Fibroblast of mammary gland (primary cell): ENCODE results near the gene RPS27.

Source experiments
- DNase-seq: peaks from one replicate; pipeline ENCODE4 v3.0.0-alpha.2; 2010; ENCODE audit warnings: low read depth
- H3K4me3 ChIP-seq: 2 replicates; pipeline ENCODE4 v1.5.1; 2011; ENCODE audit warnings: low read depth, mild to moderate bottlenecking, low read length, moderate library complexity; ENCODE audit not compliant: control insufficient read depth
- TF ChIP-seq, protein P1 (sequence below): conservative IDR thresholded peaks from 2 replicates; pipeline ENCODE4 v1.5.1; 2011; ENCODE audit warnings: low read depth, low read length, inconsistent platforms; ENCODE audit not compliant: control insufficient read depth, insufficient read depth

RPS27 gene

DNA sequence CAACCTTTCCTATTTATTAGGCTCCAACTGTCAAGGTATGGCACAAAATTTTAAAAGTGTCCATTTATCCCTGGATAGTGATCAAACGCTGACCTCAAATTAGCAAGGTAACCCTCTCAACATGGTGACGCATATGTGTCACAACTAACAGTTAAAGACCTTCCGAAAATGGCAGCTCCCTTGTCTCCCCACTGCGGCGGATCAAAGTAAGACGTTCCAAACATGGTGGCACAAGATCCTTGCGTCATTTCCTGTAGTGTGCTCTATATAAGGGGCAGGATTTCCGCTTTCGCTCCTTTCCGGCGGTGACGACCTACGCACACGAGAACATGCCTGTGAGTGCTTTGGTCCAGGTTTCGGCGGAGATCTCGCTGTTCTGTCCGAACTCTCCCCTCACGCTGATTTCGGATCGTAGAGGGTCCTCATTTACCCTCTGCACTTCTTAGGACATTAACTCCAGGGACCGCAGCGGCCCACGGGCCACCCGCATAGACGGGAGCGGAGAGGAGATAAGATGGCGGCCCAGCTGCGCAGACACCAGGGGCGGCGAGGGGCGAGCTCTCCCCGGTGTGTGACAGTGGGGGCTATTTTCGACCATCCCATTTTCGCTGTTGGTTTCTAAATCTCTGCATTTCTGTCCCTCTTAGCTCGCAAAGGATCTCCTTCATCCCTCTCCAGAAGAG is at the start of gene RPS27:
Gene RPS27 (plus strand): TSS at position 295 of the 683 bp plus-strand sequence. CDS start 35 bp downstream, at position 330.
- TF ChIP-seq, protein P1, sequence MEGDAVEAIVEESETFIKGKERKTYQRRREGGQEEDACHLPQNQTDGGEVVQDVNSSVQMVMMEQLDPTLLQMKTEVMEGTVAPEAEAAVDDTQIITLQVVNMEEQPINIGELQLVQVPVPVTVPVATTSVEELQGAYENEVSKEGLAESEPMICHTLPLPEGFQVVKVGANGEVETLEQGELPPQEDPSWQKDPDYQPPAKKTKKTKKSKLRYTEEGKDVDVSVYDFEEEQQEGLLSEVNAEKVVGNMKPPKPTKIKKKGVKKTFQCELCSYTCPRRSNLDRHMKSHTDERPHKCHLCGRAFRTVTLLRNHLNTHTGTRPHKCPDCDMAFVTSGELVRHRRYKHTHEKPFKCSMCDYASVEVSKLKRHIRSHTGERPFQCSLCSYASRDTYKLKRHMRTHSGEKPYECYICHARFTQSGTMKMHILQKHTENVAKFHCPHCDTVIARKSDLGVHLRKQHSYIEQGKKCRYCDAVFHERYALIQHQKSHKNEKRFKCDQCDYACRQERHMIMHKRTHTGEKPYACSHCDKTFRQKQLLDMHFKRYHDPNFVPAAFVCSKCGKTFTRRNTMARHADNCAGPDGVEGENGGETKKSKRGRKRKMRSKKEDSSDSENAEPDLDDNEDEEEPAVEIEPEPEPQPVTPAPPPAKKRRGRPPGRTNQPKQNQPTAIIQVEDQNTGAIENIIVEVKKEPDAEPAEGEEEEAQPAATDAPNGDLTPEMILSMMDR: no peak
- peak; percentile 99 for DNase-seq

DNA sequence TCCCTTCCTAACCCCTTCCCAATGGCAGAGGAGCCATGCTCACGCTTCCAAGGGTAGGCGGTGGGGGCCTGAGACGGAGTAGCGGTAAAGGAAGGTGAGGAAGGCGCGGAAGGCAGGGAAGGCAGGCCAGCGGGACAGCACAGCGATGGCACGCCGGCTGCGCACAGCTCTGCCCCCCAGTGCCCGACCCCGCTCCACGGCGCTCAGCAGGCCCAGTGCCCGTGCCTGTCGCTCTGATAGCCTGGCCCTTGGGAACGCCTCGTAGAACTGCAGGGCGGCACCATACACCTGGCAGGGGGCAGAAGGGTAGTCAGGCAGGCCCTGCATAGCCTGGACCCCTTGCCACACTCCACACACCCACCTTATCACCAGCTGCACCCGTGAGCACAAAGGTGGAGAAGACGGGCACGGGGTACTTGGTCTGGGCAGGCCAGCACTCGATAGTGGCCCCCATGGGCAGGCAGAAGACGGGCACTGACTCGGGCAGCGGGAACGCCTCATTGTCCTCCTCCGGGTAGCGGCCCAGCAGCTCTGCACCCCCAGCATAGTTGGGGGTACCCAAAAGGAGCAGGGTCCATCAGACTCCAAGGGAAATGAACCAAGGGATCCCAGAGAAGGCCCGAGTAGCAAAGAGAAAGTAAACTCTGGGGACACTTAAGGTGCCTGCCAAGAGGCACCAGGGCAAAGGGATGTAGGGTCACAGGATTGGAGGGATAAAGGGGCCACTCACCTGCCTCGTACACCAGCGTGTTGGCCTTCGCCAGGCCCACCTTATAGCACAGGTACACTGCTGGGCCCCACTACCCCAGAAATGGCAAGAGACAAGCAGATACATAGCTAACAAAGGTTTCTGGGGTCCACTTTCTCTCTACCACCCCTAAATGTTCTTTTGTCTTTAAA is 48.5 kb upstream of the RPS27 start:
- no peak for DNase-seq
- H3K4me3 ChIP-seq: no peak overlapping the region
- TF ChIP-seq, protein P1: no peak

More for the DNA sequence above, at the start of gene RPS27:
- H3K4me3 ChIP-seq: peak within 1 kb of the TSS; percentile 93

DNA sequence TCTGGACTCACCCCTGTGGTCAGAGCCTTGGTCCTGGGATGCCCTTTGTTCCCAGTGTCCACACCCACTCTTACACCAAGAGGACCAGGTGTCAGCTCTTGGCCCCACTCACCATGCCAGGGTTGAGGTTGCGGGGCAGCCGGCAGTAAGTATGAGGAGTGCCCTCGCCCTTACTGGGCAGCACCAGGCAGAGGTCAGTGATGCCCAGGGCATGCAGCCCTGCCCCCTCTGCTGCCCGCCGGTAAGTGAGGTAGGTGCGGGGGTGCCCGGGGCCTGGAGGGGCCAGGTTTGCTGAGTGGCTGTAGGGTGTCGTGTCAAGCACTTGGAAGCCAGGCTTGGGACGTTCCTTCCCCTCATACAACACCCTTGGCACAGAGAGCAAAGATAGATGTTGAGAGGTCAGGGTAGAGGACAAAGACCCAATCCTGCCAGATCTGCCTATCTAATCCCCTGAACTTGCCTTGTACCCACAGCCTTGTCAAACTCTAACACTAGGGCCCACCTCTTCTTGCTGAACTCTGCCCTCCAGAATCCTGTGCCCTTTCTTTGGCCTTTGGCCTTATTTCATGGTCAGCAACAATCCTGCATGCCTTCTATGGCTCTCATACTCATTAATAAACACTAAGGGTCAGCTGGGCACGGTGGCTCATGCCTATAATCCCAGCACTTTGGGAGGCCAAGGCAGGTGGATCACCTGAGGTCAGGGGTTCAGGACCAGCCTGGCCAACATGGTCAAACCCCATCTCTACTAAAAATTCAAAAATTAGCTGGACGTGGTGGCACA is 47.6 kb upstream of the RPS27 start:
- TF ChIP-seq, protein P1: no peak
- H3K4me3 ChIP-seq: no peak overlapping the region
- DNase-seq: no peak

DNA sequence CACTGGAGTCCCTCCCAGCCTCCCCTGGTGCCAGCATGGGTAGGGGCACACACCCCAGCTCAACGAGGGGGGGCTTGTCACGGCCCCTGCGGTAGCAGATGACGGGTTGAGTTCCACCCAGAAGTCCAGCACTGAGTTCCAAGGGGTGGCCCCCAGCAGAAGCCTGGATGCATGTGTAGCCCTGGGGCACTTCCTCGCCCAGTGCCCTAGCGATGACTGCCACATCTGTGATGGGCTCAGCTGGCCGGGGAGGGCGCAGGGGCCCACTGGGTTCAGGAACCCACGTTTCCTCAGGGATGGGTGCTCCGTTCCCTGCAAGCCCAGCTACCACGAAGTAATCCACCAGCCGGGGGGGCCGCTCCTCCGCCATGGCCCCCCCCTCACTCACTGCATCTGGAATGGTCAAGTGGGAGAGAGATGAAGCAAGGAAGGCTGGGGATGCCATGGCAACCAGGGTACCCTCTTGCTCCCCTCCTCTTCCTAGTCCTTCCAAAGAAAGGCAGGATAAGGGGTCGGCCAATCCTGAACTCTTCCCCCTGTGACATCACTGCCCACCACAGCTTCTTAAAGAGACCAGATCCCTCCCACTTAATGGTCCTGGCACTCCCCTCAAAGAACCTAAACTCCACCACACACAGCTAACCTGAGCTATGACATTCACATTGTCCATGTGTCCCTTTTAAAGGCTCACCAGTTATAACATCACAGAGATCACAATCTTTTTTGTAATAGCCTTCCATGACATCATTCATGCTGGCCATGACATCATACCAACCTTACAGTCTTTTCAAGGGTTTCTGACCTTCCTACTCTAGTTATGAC is 46.3 kb upstream of the RPS27 start:
- DNase-seq: no peak
- H3K4me3 ChIP-seq: no peak overlapping the region
- TF ChIP-seq, protein P1: no peak

DNA sequence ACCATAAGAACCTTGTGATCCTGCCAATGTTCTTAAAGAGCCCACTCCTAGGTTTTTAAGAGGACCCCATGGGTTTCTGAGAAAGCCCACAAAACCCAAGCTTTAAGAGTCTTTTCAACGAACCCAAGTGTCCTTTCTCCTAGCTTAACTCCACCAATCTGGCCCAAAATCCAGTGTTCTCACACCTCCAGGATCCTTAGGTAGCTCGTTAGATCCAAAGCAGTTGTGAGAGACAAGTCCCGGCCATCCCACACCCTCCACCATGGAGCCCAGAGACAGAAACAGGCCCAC is 45.8 kb upstream of the RPS27 start:
- TF ChIP-seq, protein P1: no peak
- H3K4me3 ChIP-seq: no peak overlapping the region
- no peak for DNase-seq
